ENCODE results near the gene ZNF76. TPM values are rescaled to one million over a fixed set of nuclear protein-coding genes. Genes with fewer than 3 reads are reported as not detected.

The ZNF76 gene
- total and polyA plus RNA-seq, 10 of the 15 experiments (the other 5 are each of a cell fraction or from before 2014, with no cell fraction given), result 2.8 to 41.0 (median 24.8) TPM

DNA sequence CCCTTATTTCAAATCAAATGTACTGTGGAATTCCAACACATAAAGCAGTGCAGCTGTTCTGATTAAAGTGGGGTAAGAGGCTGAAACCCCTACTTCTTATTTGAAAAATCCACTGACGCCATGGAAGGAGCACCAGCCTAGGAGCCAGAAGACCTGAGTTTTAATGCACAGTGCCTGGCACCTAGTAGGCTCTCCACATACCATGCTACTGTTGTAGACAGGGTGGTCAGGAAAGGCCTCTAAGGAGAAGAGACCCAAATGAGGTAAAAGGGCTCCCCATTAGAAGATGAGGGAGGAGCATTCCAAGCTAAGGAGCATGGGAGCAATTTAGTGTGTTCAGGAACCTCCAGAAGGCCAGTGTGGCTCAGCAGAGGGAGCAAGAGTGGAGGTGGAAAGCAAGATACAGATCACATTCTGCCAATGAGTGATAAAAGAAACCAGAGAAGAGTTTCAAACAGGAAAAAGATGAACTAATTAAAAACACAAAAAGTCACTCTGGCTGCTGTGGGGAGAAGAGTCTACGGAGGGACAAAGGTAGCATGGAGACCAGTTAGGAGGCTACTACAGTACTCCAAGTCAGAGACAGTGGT, 11.8 kb upstream of the ZNF76 start:
- Histone ChIP-seq H3K9me3 (replicated peaks; ENCODE audit: control insufficient read depth, insufficient read depth, low read length) (no peaks in the 10 kb centered on the region), H2AFZ (ENCODE audit: control insufficient read depth, low read depth, low read length) (peak overlapping the region; percentile 46), H3K4me2 (ENCODE audit: control insufficient read depth, insufficient read depth) (peak overlapping the region; percentile 76), H3K79me2 (ENCODE audit: control insufficient read depth, insufficient read depth, low read length) (peaks cover 3% of the 10 kb centered on the region; the same call in 1 of the 2 replicates), H3K4me3 (peak overlapping the region; percentile 54; the same call in 1 of the 2 replicates), H3K36me3 (ENCODE audit: control insufficient read depth in 2 of 2, insufficient read depth in 2 of 2, low read length in 1 of 2) (no peaks in the 10 kb centered on the region), H3K27me3 (replicated peaks in 1 of 2; ENCODE audit: control insufficient read depth in 2 of 2, insufficient read depth in 2 of 2, low read length in 1 of 2) (no peaks in the 10 kb centered on the region), H3K27ac (ENCODE audit: control insufficient read depth, insufficient read depth) (peak overlapping the region; percentile 75), H3K9ac (ENCODE audit: control insufficient read depth, insufficient read depth, low read length) (peak overlapping the region; percentile 1; the same call in 1 of the 2 replicates), H4K20me1 (ENCODE audit: control insufficient read depth, insufficient read depth) (no peaks in the 10 kb centered on the region), H3K4me1 (ENCODE audit: control insufficient read depth, insufficient read depth, low read length) (peaks cover 29% of the 10 kb centered on the region)
- POLR2A ChIA-PET, result interaction anchor here (2.5 kb wide), 1 partner anchor 11 kb away, joined by 9 read pairs; the partner anchor contains the start of gene ZNF76
- ATAC-seq, result peak; percentile 80
- in situ Hi-C loops (cut with MboI) (no loop called here), intact Hi-C loops (cut with micrococcal nuclease; ENCODE audit: unreplicated experiment) (no loop called here)
- DNase-seq (ENCODE audit: low read depth, low spot score), result peak; percentile 31
- RAD21 ChIA-PET (ENCODE audit: unreplicated experiment), result no interaction called here
- no TSS peak for BruUV-seq (replicated peaks)
- peak; percentile 78 for FAIRE-seq
- CTCF ChIA-PET, result interaction anchor here (1.4 to 3.9 kb wide), 2 partner anchors 10 to 80 kb away, joined by 5 to 19 read pairs; partner anchors contain the start of gene ZNF76
- 18% methylated on average over 2 of the region's 2 CpGs for WGBS (ENCODE audit: insufficient coverage, insufficient replicate concordance, low lambda C conversion rate, missing lambda C conversion rate)
- SMC1A ChIA-PET (ENCODE audit: uncharacterized antibody, unreplicated experiment), result interaction anchor here (0.6 to 1.2 kb wide), 4 partner anchors 10 to 260 kb away, joined by 3 read pairs; no protein-coding TSS in a partner anchor
- peak; percentile 19; the same call in 1 of the 2 replicates for TF ChIP-seq RUNX3 (IDR thresholded peaks at IDR 0.05; ENCODE audit: low read length)
- TF ChIP-seq, protein P1, sequence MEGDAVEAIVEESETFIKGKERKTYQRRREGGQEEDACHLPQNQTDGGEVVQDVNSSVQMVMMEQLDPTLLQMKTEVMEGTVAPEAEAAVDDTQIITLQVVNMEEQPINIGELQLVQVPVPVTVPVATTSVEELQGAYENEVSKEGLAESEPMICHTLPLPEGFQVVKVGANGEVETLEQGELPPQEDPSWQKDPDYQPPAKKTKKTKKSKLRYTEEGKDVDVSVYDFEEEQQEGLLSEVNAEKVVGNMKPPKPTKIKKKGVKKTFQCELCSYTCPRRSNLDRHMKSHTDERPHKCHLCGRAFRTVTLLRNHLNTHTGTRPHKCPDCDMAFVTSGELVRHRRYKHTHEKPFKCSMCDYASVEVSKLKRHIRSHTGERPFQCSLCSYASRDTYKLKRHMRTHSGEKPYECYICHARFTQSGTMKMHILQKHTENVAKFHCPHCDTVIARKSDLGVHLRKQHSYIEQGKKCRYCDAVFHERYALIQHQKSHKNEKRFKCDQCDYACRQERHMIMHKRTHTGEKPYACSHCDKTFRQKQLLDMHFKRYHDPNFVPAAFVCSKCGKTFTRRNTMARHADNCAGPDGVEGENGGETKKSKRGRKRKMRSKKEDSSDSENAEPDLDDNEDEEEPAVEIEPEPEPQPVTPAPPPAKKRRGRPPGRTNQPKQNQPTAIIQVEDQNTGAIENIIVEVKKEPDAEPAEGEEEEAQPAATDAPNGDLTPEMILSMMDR (IDR thresholded peaks at IDR 0.05 in 2 of 3, conservative IDR thresholded peaks at IDR 0.05 in 1 of 3; ENCODE audit: control insufficient read depth in 2 of 3, extremely low read depth in 1 of 3, insufficient read depth in 1 of 3, low read depth in 3 of 3, low read length in 3 of 3), result peak in 2 of 3 experiments; percentile 9 to 22; a peak in 2 of 6 replicates
- TF ChIP-seq CREM (IDR thresholded peaks at IDR 0.05; ENCODE audit: low read depth), result no peak
- peak in 1 of 2 experiments; percentile 13; a peak in 1 of 4 replicates for TF ChIP-seq IKZF2 (IDR thresholded peaks at IDR 0.05)

Measured in GM12878 (cell line).